GM23338 (cell line): ENCODE results near the gene LRFN3. TPM values are rescaled to one million over a fixed set of nuclear protein-coding genes. Genes with fewer than 3 reads are reported as not detected.

Experiments used
- ATAC-seq: fragments of 200-7000 bp; cut with Tn5 transposase; 3 replicates; pipeline ENCODE4 v1.9.1; 2020
- DNase-seq: peaks from one replicate; pipeline ENCODE4 v3.0.0-alpha.2; 2015; ENCODE audit warnings: low spot score
- H2AFZ ChIP-seq: fragments of 200-600 bp; sonication (generic); 2 replicates; pipeline ENCODE4 v1.8.0; 2016; ENCODE audit warnings: antibody characterized with exemption, mild to moderate bottlenecking, moderate library complexity
- H3F3A ChIP-seq: fragments of 200-600 bp; sonication (generic); replicated peaks from 2 replicates; pipeline ENCODE4 v1.8.0; 2017; ENCODE audit warnings: antibody characterized with exemption, mixed run types, low read depth
- H3K27ac ChIP-seq: fragments of 200-600 bp; sonication (generic); 2 replicates; pipeline ENCODE4 v1.6.1; 2016; ENCODE audit warnings: low read depth
- H3K27me3 ChIP-seq: fragments of 200-600 bp; sonication (generic); 2 replicates; pipeline ENCODE4 v1.8.0; 2016; ENCODE audit warnings: mild to moderate bottlenecking, mixed run types, moderate library complexity; ENCODE audit not compliant: insufficient read depth
- H3K36me3 ChIP-seq: fragments of 200-600 bp; sonication (generic); 2 replicates; pipeline ENCODE4 v1.8.0; 2016; ENCODE audit warnings: mild to moderate bottlenecking; ENCODE audit not compliant: insufficient read depth
- H3K4me1 ChIP-seq: fragments of 200-600 bp; sonication (generic); 2 replicates; pipeline ENCODE4 v1.8.0; 2016; ENCODE audit warnings: mild to moderate bottlenecking, moderate library complexity; ENCODE audit not compliant: insufficient read depth
- H3K4me2 ChIP-seq: fragments of 200-600 bp; sonication (generic); 2 replicates; pipeline ENCODE4 v1.7.1; 2017; ENCODE audit warnings: mixed run types
- H3K4me3 ChIP-seq: fragments of 200-600 bp; sonication (generic); 2 replicates; pipeline ENCODE4 v1.6.1; 2016; ENCODE audit warnings: mixed run types
- H3K79me2 ChIP-seq: fragments of 200-600 bp; sonication (generic); replicated peaks from 2 replicates; pipeline ENCODE4 v1.8.0; 2017; ENCODE audit warnings: mild to moderate bottlenecking; ENCODE audit not compliant: insufficient read depth
- H3K9me2 ChIP-seq: fragments of 200-600 bp; sonication (generic); 2 replicates; pipeline ENCODE4 v1.8.0; 2017; ENCODE audit not compliant: insufficient read depth
- H4K20me1 ChIP-seq: fragments of 200-600 bp; sonication (generic); replicated peaks from 2 replicates; pipeline ENCODE4 v1.8.0; 2017; ENCODE audit warnings: mild to moderate bottlenecking; ENCODE audit not compliant: insufficient read depth
- H3K27ac Mint-ChIP-seq: 2 replicates; pipeline ENCODE4 v1.8.0; 2020; ENCODE audit warnings: inconsistent platforms, mild to moderate bottlenecking, moderate library complexity, mixed read lengths
- H3K27me3 Mint-ChIP-seq: 3 replicates; pipeline ENCODE4 v1.8.0; 2022; ENCODE audit warnings: low read depth, mild to moderate bottlenecking, moderate library complexity, mixed read lengths, inconsistent platforms; ENCODE audit not compliant: insufficient read depth, poor library complexity
- H3K36me3 Mint-ChIP-seq: 3 replicates; pipeline ENCODE4 v1.8.0; 2021; ENCODE audit warnings: low read depth, mild to moderate bottlenecking, inconsistent platforms, moderate library complexity, mixed read lengths
- H3K4me1 Mint-ChIP-seq: 3 replicates; pipeline ENCODE4 v1.8.0; 2020; ENCODE audit warnings: mild to moderate bottlenecking, inconsistent platforms, mixed read lengths
- H3K4me3 Mint-ChIP-seq: 3 replicates; pipeline ENCODE4 v1.8.0; 2021; ENCODE audit warnings: moderate library complexity, mild to moderate bottlenecking, inconsistent platforms, mixed read lengths
- H3K9me3 Mint-ChIP-seq: 3 replicates; pipeline ENCODE4 v1.8.0; 2020; ENCODE audit warnings: moderate library complexity, mild to moderate bottlenecking, inconsistent platforms, mixed read lengths
- CREB1 ChIP-seq: fragments of 250-450 bp; sonication (Bioruptor Pico); IDR thresholded peaks from 2 replicates; pipeline ENCODE4 v1.5.0; 2020; ENCODE audit warnings: low read depth, mild to moderate bottlenecking, moderate library complexity
- EZH2 ChIP-seq: fragments of 200-600 bp; sonication (generic); IDR thresholded peaks from one replicate; pipeline ENCODE4 v1.8.0; 2017; ENCODE audit warnings: antibody characterized with exemption, mild to moderate bottlenecking, low read depth; ENCODE audit not compliant: unreplicated experiment
- NANOG ChIP-seq: IDR thresholded peaks from 2 replicates; pipeline ENCODE4 v1.6.1; 2016; ENCODE audit warnings: antibody characterized with exemption, borderline replicate concordance
- POLR2AphosphoS5 ChIP-seq: IDR thresholded peaks from 2 replicates; pipeline ENCODE4 v1.6.1; 2016; ENCODE audit warnings: antibody characterized with exemption, low read depth
- REST ChIP-seq: IDR thresholded peaks from one replicate; pipeline ENCODE4 v1.6.1; 2018; ENCODE audit warnings: antibody characterized with exemption; ENCODE audit not compliant: unreplicated experiment
- ZNF114 ChIP-seq: fragments of 250-450 bp; sonication (Bioruptor Pico); IDR thresholded peaks from 2 replicates; pipeline ENCODE4 v1.5.0; 2020; ENCODE audit warnings: mild to moderate bottlenecking, moderate library complexity
- ZNF331 ChIP-seq: fragments of 250-450 bp; sonication (Bioruptor Pico); IDR thresholded peaks from 2 replicates; pipeline ENCODE4 v1.5.0; 2020; ENCODE audit warnings: low read depth, mild to moderate bottlenecking, moderate library complexity
- polyA plus RNA-seq: library from polyadenylated mRNA; unstranded; fragments of >200 nt; fragmentation: Nextera tagmentation; extraction: Ambion mirVana; gene quantifications from 2 replicates; pipeline ENCODE4 v1.2.1, GENCODE V29; 2016
- total RNA-seq: library from RNA; depleted of rRNA; stranded (reverse); fragments of >200 nt; shearing (Covaris generic); gene quantifications from 2 replicates; pipeline ENCODE4 v1.2.3, GENCODE V29; 2014

Gene LRFN3
- total and polyA plus RNA-seq, 2 experiments from 2014 or later: 5.8 to 15.1 TPM

GRCh38 chr19:35908010-35908441 lies 28.1 kb upstream of the LRFN3 start, which contains the start of gene TYROBP:
Gene TYROBP (minus strand): TSS chr19:35908295. CDS start chr19:35908228, 67 bp downstream.
- no peak for DNase-seq
- Mint-ChIP-seq H3K27ac (0 out of 2 replicates have a peak within 1 kb of the TSS, but pooled peaks have one; percentile 47), H3K4me3 (no peak within 1 kb of the TSS; the same call in 2 of the 3 replicates), H3K27me3 (peaks cover 16% of the 10 kb centered on the region), H3K9me3 (no peaks in the 10 kb centered on the region; the same call in 2 of the 3 replicates), H3K36me3 (no peaks in the 10 kb centered on the region), H3K4me1 (peaks cover 28% of the 10 kb centered on the region)
- Histone ChIP-seq H3K27ac (no peak within 1 kb of the TSS), H3K36me3 (no peaks in the 10 kb centered on the region), H3K4me3 (no peak within 1 kb of the TSS), H4K20me1 (no peaks in the 10 kb centered on the region), H3K4me1 (peaks cover 19% of the 10 kb centered on the region; the same call in 1 of the 2 replicates), H3K9me2 (no peaks in the 10 kb centered on the region), H3F3A (peaks cover 4% of the 10 kb centered on the region; the same call in 1 of the 2 replicates), H2AFZ (peak within 1 kb of the TSS; percentile 93), H3K27me3 (no peaks in the 10 kb centered on the region), H3K4me2 (no peak within 1 kb of the TSS), H3K79me2 (no peaks in the 10 kb centered on the region)
- TF ChIP-seq ZNF331 (no peak), POLR2AphosphoS5 (no peak), EZH2 (no peak), ZNF114 (CRISPR knock-in tag) (no peak), REST (no peak)
- ATAC-seq: no peak

GRCh38 chr19:35908973-35909683 lies 27.0 kb upstream of the LRFN3 start:
- Histone ChIP-seq H3K36me3 (no peaks in the 10 kb centered on the region), H3K4me1 (peaks cover 17% of the 10 kb centered on the region; the same call in 1 of the 2 replicates), H3K9me2 (no peaks in the 10 kb centered on the region), H4K20me1 (no peaks in the 10 kb centered on the region), H2AFZ (peak overlapping the region; percentile 93), H3F3A (no peaks in the 10 kb centered on the region), H3K27me3 (no peaks in the 10 kb centered on the region), H3K27ac (no peak overlapping the region), H3K4me3 (no peak overlapping the region), H3K4me2 (no peak overlapping the region), H3K79me2 (no peaks in the 10 kb centered on the region)
- H3K4me3 Mint-ChIP-seq: no peak overlapping the region; the same call in 2 of the 3 replicates
- peaks cover 9% of the 10 kb centered on the region for H3K27me3 Mint-ChIP-seq
- no peak for ATAC-seq
- peaks cover 21% of the 10 kb centered on the region for H3K4me1 Mint-ChIP-seq
- no peaks in the 10 kb centered on the region for H3K36me3 Mint-ChIP-seq
- TF ChIP-seq CREB1 (CRISPR knock-in tag) (0 out of 2 replicates have a peak, but pooled peaks have one; percentile 10), NANOG (no peak)
- no peaks in the 10 kb centered on the region; the same call in 2 of the 3 replicates for H3K9me3 Mint-ChIP-seq
- no peak for DNase-seq
- no peak overlapping the region for H3K27ac Mint-ChIP-seq
